Endothelial cell of umbilical vein (primary cell): Measurements from ENCODE around the gene CAP2. TPM values are rescaled to one million over a fixed set of nuclear protein-coding genes. Genes with fewer than 3 reads are reported as not detected.
A peak's percentile ranks its signal among the peaks of the same experiment; 100 is the strongest.

Source experiments
- BruUV-seq: library from RNA; stranded (reverse); fragments of 400-500 nt; replicated peaks from 2 replicates; lab custom pipeline; 2021; lab: Mats Ljungman, UMichigan
- CTCF ChIA-PET: fragments of 300-600, 350-600 bp; sonication (Branson Sonifier 250); formaldehyde crosslinking; loops from one replicate; lab custom pipeline; 2021; ENCODE audit warnings: antibody characterized with exemption, inconsistent platforms; lab: Charles Lee
- POLR2A ChIA-PET: fragments of 300-600, 350-600 bp; sonication (Branson Sonifier 250); formaldehyde crosslinking; loops from one replicate; lab custom pipeline; 2021; ENCODE audit warnings: antibody characterized with exemption, inconsistent platforms; lab: Charles Lee
- DNase-seq: peaks from one replicate; pipeline ENCODE4 v3.0.0-alpha.2; 2011; ENCODE audit warnings: low read depth, low spot score
- FAIRE-seq: peaks from 2 replicates; lab custom pipeline; 2011; peaks lifted over from hg19 to GRCh38; lab: Jason Lieb, UNC
- H2AFZ ChIP-seq: 2 replicates; pipeline ENCODE4 v1.6.0; 2012; ENCODE audit warnings: low read depth, low read length, control low read depth, inconsistent platforms
- H3K27ac ChIP-seq: 2 replicates; pipeline ENCODE4 v1.5.1; 2011; ENCODE audit warnings: low read depth, mild to moderate bottlenecking, control low read depth, low read length, moderate library complexity; ENCODE audit not compliant: insufficient read depth
- H3K27me3 ChIP-seq, 2 experiments: 2 replicates each; pipeline versions ENCODE4 v1.6.0 to v1.6.1; 2011; ENCODE audit warnings: low read length in 2 of 2, mixed read lengths in 1 of 2; ENCODE audit not compliant: control insufficient read depth in 2 of 2, insufficient read depth in 2 of 2
- H3K36me3 ChIP-seq, 2 experiments: 2 replicates in 1 of 2; 3 replicates in 1 of 2; pipeline ENCODE4 v1.5.1; 2011; ENCODE audit warnings: low read length in 2 of 2, mild to moderate bottlenecking in 1 of 2, moderate library complexity in 1 of 2; ENCODE audit not compliant: control insufficient read depth in 2 of 2, insufficient read depth in 2 of 2; ENCODE audit errors: extremely low read depth in 1 of 2
- H3K4me1 ChIP-seq: 3 replicates; pipeline ENCODE4 v1.5.1; 2011; ENCODE audit warnings: mild to moderate bottlenecking, low read length; ENCODE audit not compliant: control insufficient read depth, insufficient read depth; ENCODE audit errors: extremely low read depth
- H3K4me2 ChIP-seq: 2 replicates; pipeline ENCODE4 v1.6.1; 2011; ENCODE audit warnings: low read length, control low read depth, mixed read lengths; ENCODE audit not compliant: insufficient read depth
- H3K4me3 ChIP-seq, 3 experiments: fragments of 200-600 bp in 1 of 3; sonication (generic), shearing (Covaris generic) in 1 of 3; replicated peaks in 1 of 3; 2 replicates each; pipeline ENCODE4 v1.5.1; 2011 to 2016; ENCODE audit warnings: control low read depth in 3 of 3, low read length in 3 of 3, mild to moderate bottlenecking in 2 of 3, inconsistent platforms in 1 of 3, low read depth in 1 of 3, moderate library complexity in 1 of 3; ENCODE audit not compliant: insufficient read depth in 1 of 3
- H3K79me2 ChIP-seq: 2 replicates; pipeline ENCODE4 v1.6.0; 2012; ENCODE audit warnings: low read length, inconsistent platforms; ENCODE audit not compliant: control insufficient read depth, insufficient read depth
- H3K9ac ChIP-seq: replicated peaks from 2 replicates; pipeline ENCODE3; 2011; ENCODE audit warnings: low read length, control low read depth; ENCODE audit not compliant: insufficient read depth; ENCODE audit errors: extremely low read depth
- H3K9me1 ChIP-seq: replicated peaks from 3 replicates; pipeline ENCODE4 v1.6.0; 2011; ENCODE audit warnings: mild to moderate bottlenecking, low read length; ENCODE audit not compliant: control insufficient read depth, insufficient read depth; ENCODE audit errors: extremely low read depth
- H3K9me3 ChIP-seq: replicated peaks from 2 replicates; pipeline ENCODE4 v1.5.1; 2012; ENCODE audit warnings: low read length, inconsistent platforms; ENCODE audit not compliant: control insufficient read depth, insufficient read depth
- H4K20me1 ChIP-seq: replicated peaks from 2 replicates; pipeline ENCODE3; 2011; ENCODE audit warnings: mild to moderate bottlenecking, low read length; ENCODE audit not compliant: control insufficient read depth, insufficient read depth; ENCODE audit errors: extremely low read depth
- CTCF ChIP-seq, 2 donors: IDR thresholded peaks; 1 replicate in 1 of 2; 2 replicates in 1 of 2; pipeline ENCODE4 v1.5.1; 2011; ENCODE audit warnings: low read length in 2 of 2, mild to moderate bottlenecking in 2 of 2, moderate library complexity in 2 of 2, control low read depth in 1 of 2, inconsistent platforms in 1 of 2, low read depth in 1 of 2; ENCODE audit not compliant: insufficient read depth in 1 of 2; ENCODE audit errors: extremely low read depth in 1 of 2
- FOS ChIP-seq: IDR thresholded peaks from 2 replicates; pipeline ENCODE4 v1.6.1; 2011; ENCODE audit warnings: mild to moderate bottlenecking, low read length, moderate library complexity, borderline replicate concordance; ENCODE audit not compliant: insufficient read depth
- GATA2 ChIP-seq: IDR thresholded peaks from 2 replicates; pipeline ENCODE4 v1.7.0; 2011; ENCODE audit warnings: low read depth, mild to moderate bottlenecking, moderate library complexity, mixed read lengths, low read length; ENCODE audit not compliant: insufficient read length, insufficient read depth
- MAX ChIP-seq: IDR thresholded peaks from 2 replicates; pipeline ENCODE4 v1.6.1; 2011; ENCODE audit not compliant: insufficient read depth, insufficient read length
- MYC ChIP-seq: IDR thresholded peaks from one replicate; pipeline ENCODE4 v1.6.1; 2011; ENCODE audit warnings: mild to moderate bottlenecking, low read depth, low read length
- POLR2AphosphoS5 ChIP-seq: IDR thresholded peaks from 2 replicates; pipeline ENCODE4 v1.6.1; 2012; ENCODE audit warnings: low read depth, mild to moderate bottlenecking, control low read depth, low read length, moderate library complexity; ENCODE audit not compliant: insufficient read depth
- dilution Hi-C: fragments of 300-500 bp; cut with MboI; formaldehyde crosslinking; loops from one replicate; pipeline ENCODE4 v1.15.0; 2019; ENCODE audit warnings: low sequenced_read_pairs; ENCODE audit not compliant: extremely low pct_ligation_motif_present
- intact Hi-C: fragments of 100-400 bp; cut with micrococcal nuclease; formaldehyde crosslinking; loops from one replicate; pipeline ENCODE4 v1.10.0; 2022
- polyA plus RNA-seq, 4 experiments: library from polyadenylated mRNA; depleted of rRNA in 3 of 4; stranded (reverse) in 3 of 4; unstranded in 1 of 4; fragments of >200 nt; gene quantifications; 2 replicates each; pipeline versions ENCODE4 v1.2.1 to v1.2.3, GENCODE V29; 2011 to 2012; ENCODE audit warnings: missing spikeins in 1 of 4
- total RNA-seq: library from RNA; stranded (reverse); gene quantifications from 2 replicates; pipeline ENCODE4 v1.2.3, GENCODE V29; 2021

The CAP2 gene
- total and polyA plus RNA-seq, 2 donors (not counting 3 experiments of a cell fraction or from before 2014, with no cell fraction given), result 12.2 to 21.3 TPM

GRCh38 chr6:17505062-17505476 is 111.7 kb downstream of the CAP2 start:
- ChIA-PET CTCF (interaction anchor here (1.0 to 3.1 kb wide), 17 partner anchors 7 to 95 kb away, joined by 3 to 27 read pairs (median 5); partner anchors contain the start of gene FAM8A1), POLR2A (interaction anchor here (1.0 kb wide), 1 partner anchor 14 kb away, joined by 3 read pairs; no protein-coding TSS in a partner anchor)
- FAIRE-seq (no peak), DNase-seq (peak; percentile 25)
- Histone ChIP-seq H3K79me2 (no peaks in the 10 kb centered on the region), H3K36me3 (no peaks in the 10 kb centered on the region), H3K4me2 (no peak overlapping the region), H3K27ac (no peak overlapping the region), H3K9me1 (no peaks in the 10 kb centered on the region), H3K9ac (no peak overlapping the region), H4K20me1 (no peaks in the 10 kb centered on the region), H3K27me3 (no peaks in the 10 kb centered on the region), H2AFZ (no peak overlapping the region), H3K4me3 (no peak overlapping the region), H3K9me3 (no peaks in the 10 kb centered on the region), H3K4me1 (no peaks in the 10 kb centered on the region)
- intact Hi-C loops (loop anchor here (5.0 kb wide), 1 partner anchor 38 kb away; no protein-coding TSS in a partner anchor), dilution Hi-C loops (no loop called here)
- no peak for TF ChIP-seq POLR2AphosphoS5
- peak; percentile 4 to 6 for TF ChIP-seq CTCF (IDR thresholded peaks at IDR 0.05; ENCODE audit: extremely low read depth in 1 of 2, insufficient read depth in 1 of 2, low read depth in 1 of 2, low read length in 2 of 2)
- BruUV-seq, result no TSS peak

- TF ChIP-seq CTCF (IDR thresholded peaks at IDR 0.05; ENCODE audit: extremely low read depth in 1 of 2, insufficient read depth in 1 of 2, low read depth in 1 of 2, low read length in 2 of 2), result no peak
- TF ChIP-seq FOS, result no peak
- TF ChIP-seq MYC, result no peak
- no peak for TF ChIP-seq GATA2
- TF ChIP-seq MAX, result no peak
- no TSS peak for BruUV-seq
- H2AFZ ChIP-seq, result no peak overlapping the region
- ChIA-PET CTCF (interaction anchor here (1.0 to 3.1 kb wide), 15 partner anchors 8 to 86 kb away, joined by 3 to 27 read pairs (median 5); no protein-coding TSS in a partner anchor), POLR2A (interaction anchor here (1.0 kb wide), 1 partner anchor 15 kb away, joined by 3 read pairs; no protein-coding TSS in a partner anchor)
- DNase-seq, result no peak
- H3K9me1 ChIP-seq, result no peaks in the 10 kb centered on the region
- no peaks in the 10 kb centered on the region for H3K36me3 ChIP-seq
- H3K4me2 ChIP-seq, result no peak overlapping the region
- no peaks in the 10 kb centered on the region for H3K27me3 ChIP-seq
- intact Hi-C loops, result loop anchor here (5.0 kb wide), 1 partner anchor 39 kb away; no protein-coding TSS in a partner anchor
- H3K4me1 ChIP-seq, result no peaks in the 10 kb centered on the region
- no peak overlapping the region for H3K9ac ChIP-seq
- no peak overlapping the region for H3K27ac ChIP-seq
- H4K20me1 ChIP-seq, result no peaks in the 10 kb centered on the region
- no peaks in the 10 kb centered on the region for H3K79me2 ChIP-seq
- dilution Hi-C loops, result no loop called here
- FAIRE-seq, result peak; percentile 75
- H3K9me3 ChIP-seq, result no peaks in the 10 kb centered on the region
- no peak overlapping the region for H3K4me3 ChIP-seq
Measured at GRCh38 chr6:17505767-17506280, 112.4 kb downstream of the CAP2 start.
